Lung (tissue), 12 donors: Measurements from ENCODE around the gene PXYLP1. TPM values are rescaled to one million over a fixed set of nuclear protein-coding genes. Genes with fewer than 3 reads are reported as not detected.

Experiments used
- ATAC-seq: fragments of 200-7000 bp; cut with Tn5 transposase; one replicate; pipeline ENCODE4 v1.9.1; 2020; ENCODE audit warnings: moderate number of reproducible peaks; ENCODE audit not compliant: insufficient read depth, low FRiP score
- DNase-seq, 3 donors: peaks; one replicate each; pipeline ENCODE4 v3.0.0-alpha.2; 2013 to 2017
- H3K27ac ChIP-seq, 2 donors: one replicate each; pipeline ENCODE4 v1.5.1; 2013; ENCODE audit warnings: mild to moderate bottlenecking in 2 of 2, moderate library complexity in 2 of 2, control low read depth in 1 of 2, inconsistent platforms in 1 of 2, low read depth in 1 of 2, low read length in 1 of 2
- H3K27me3 ChIP-seq, 3 donors: one replicate each; pipeline ENCODE4 v1.5.1; 2013; ENCODE audit warnings: low read length in 2 of 3; ENCODE audit not compliant: control insufficient read depth in 3 of 3, insufficient read depth in 3 of 3
- H3K36me3 ChIP-seq, 4 donors: one replicate each; pipeline ENCODE4 v1.5.1; 2013; ENCODE audit warnings: low read length in 4 of 4, mild to moderate bottlenecking in 1 of 4, moderate library complexity in 1 of 4; ENCODE audit not compliant: control insufficient read depth in 4 of 4, insufficient read depth in 4 of 4
- H3K4me1 ChIP-seq, 5 donors: one replicate each; pipeline ENCODE4 v1.5.1; 2013; ENCODE audit warnings: low read length in 5 of 5, mild to moderate bottlenecking in 2 of 5, moderate library complexity in 1 of 5; ENCODE audit not compliant: control insufficient read depth in 5 of 5, insufficient read depth in 5 of 5
- H3K4me3 ChIP-seq: one replicate; pipeline ENCODE4 v1.5.1; 2013; ENCODE audit warnings: mild to moderate bottlenecking, control low read depth, moderate library complexity
- H3K9ac ChIP-seq, 2 donors: one replicate each; pipeline ENCODE4 v1.5.1; 2013; ENCODE audit warnings: low read length in 2 of 2, control low read depth in 1 of 2; ENCODE audit not compliant: insufficient read depth in 1 of 2
- H3K9me3 ChIP-seq, 4 donors: one replicate each; pipeline ENCODE4 v1.5.1; 2013; ENCODE audit warnings: low read length in 3 of 4, mild to moderate bottlenecking in 1 of 4, moderate library complexity in 1 of 4; ENCODE audit not compliant: control insufficient read depth in 4 of 4, insufficient read depth in 3 of 4
- WGBS, 2 donors: extraction: QIAGEN DNeasy Blood & Tissue Kit; methylation state at CpG; one replicate each; pipeline ENCODE4 v1.1.7; 2013; 5-methylcytosine and 5-hydroxymethylcytosine counted together
- polyA plus RNA-seq, 2 donors: library from polyadenylated mRNA; stranded (reverse); fragments of 200-250 nt; gene quantifications; one replicate each; pipeline ENCODE4 v1.2.1, GENCODE V29; 2013
- total RNA-seq, 2 donors: library from RNA; depleted of rRNA in 1 of 2; stranded (reverse); fragments of >200 nt in 1 of 2; gene quantifications; one replicate each; pipeline ENCODE4 v1.2.1, GENCODE V29; 2014 to 2021
- TF ChIP-seq, protein P1 (sequence below): IDR thresholded peaks from 2 replicates; pipeline ENCODE4 v1.5.1; 2012; ENCODE audit warnings: mild to moderate bottlenecking; ENCODE audit errors: control extremely low read depth, extremely low read depth
- donor health status: control.
- donor health status: control.
- donor health status: Bipolar disorder and iron deficiency.
- donor health status: healthy.
- donor health status: DM: yes; HTN: yes; CAD: no.

The PXYLP1 gene
- total and polyA plus RNA-seq, 4 donors: 6.3 to 17.8 (median 7.4) TPM

DNA sequence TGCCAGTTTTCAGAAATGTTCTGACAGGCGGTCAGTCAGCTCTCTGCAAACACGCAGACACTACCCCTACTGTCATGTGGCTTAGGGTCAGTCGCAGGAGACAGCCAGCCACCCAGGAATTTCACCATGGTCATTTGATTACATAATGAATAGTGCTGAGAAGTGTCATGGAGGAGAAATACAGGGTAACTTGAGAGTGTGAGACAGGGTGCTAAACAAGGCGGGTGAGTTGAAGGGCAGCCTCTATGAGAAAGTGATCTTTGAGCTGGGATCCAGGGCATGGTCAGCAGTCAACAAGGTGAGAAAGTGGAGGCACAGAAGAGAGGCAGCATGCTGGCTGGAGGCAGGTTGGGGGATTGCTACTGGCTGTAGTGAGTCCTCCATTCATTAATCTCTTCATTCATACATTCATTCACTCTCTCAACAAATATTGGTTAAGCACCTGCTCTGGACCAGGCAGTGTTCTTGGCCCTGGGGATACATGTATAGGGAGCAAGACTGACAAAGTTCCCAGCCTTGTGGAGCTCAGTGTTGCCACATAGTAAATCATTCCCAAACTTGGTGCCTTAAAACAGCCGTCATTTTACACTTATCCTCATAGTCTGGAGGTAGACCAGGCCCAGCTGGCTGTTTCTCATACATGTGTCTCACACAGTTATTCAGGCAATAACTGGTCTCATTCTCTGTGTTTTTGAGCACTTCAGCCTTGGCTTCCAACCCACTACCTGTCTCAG is 14.8 kb downstream of the PXYLP1 start:
- DNase-seq: no peak
- no peak overlapping the region for H3K27ac ChIP-seq
- no peaks in the 10 kb centered on the region for H3K36me3 ChIP-seq
- H3K4me1 ChIP-seq: peaks cover 0 to 13% (median 7%) of the 10 kb centered on the region in 5 donors
- no peak overlapping the region for H3K4me3 ChIP-seq
- WGBS, 2 donors: 86 to 89% methylated on average over 5 of the region's 5 CpGs
- TF ChIP-seq, protein P1, sequence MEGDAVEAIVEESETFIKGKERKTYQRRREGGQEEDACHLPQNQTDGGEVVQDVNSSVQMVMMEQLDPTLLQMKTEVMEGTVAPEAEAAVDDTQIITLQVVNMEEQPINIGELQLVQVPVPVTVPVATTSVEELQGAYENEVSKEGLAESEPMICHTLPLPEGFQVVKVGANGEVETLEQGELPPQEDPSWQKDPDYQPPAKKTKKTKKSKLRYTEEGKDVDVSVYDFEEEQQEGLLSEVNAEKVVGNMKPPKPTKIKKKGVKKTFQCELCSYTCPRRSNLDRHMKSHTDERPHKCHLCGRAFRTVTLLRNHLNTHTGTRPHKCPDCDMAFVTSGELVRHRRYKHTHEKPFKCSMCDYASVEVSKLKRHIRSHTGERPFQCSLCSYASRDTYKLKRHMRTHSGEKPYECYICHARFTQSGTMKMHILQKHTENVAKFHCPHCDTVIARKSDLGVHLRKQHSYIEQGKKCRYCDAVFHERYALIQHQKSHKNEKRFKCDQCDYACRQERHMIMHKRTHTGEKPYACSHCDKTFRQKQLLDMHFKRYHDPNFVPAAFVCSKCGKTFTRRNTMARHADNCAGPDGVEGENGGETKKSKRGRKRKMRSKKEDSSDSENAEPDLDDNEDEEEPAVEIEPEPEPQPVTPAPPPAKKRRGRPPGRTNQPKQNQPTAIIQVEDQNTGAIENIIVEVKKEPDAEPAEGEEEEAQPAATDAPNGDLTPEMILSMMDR: no peak
- no peaks in the 10 kb centered on the region for H3K9me3 ChIP-seq
- ATAC-seq: no peak
- no peak overlapping the region for H3K9ac ChIP-seq
- no peaks in the 10 kb centered on the region for H3K27me3 ChIP-seq

DNA sequence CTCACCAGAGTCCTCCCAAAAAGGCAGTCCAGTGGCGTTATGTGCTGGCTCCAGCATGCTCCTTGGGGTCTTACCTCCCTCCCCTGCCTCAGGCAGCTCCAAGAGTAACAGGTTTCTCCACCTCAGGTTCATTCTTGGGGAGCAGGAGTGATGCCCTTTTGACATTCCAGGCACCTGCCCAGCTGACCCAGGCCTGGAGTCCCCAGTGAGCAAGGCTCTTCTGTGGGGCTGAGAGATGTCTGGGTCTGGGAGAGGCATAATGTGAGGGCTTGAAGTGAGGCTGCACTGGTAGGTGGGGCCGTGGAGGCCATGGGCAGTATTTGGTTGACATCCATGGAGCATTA is 15.3 kb downstream of the PXYLP1 start:
- Histone ChIP-seq H3K4me3 (no peak overlapping the region), H3K27me3 (no peaks in the 10 kb centered on the region), H3K4me1 (peaks cover 0 to 8% (median 5%) of the 10 kb centered on the region in 5 donors), H3K27ac (no peak overlapping the region), H3K9ac (no peak overlapping the region), H3K36me3 (no peaks in the 10 kb centered on the region), H3K9me3 (no peaks in the 10 kb centered on the region)
- ATAC-seq: no peak
- WGBS, 2 donors: 86 to 87% methylated on average over 2 of the region's 2 CpGs
- TF ChIP-seq, protein P1: no peak
- no peak for DNase-seq

DNA sequence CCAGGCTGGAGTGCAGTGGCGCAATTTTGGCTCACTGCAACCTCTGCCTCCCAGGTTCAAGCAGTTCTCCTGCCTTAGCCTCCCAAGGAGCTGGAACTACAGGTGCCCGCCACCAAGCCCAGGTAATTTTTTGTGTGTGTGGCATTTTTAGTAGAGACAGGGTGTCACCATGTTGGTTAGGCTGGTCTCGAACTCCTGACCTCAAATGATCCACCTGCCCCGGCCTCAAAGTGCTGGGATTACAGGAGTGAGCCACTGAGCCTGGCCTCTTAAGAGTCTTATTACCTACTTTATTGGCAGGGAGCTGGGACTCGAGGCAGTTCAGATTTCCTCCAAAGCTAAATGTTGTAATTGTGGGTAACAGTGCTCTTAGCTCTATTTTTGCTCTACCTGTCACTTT is 16.4 kb downstream of the PXYLP1 start:
- H3K9ac ChIP-seq: no peak overlapping the region
- H3K4me3 ChIP-seq: no peak overlapping the region
- no peak overlapping the region for H3K27ac ChIP-seq
- 90 to 92% methylated on average over 5 of the region's 5 CpGs for WGBS, 2 donors
- H3K9me3 ChIP-seq: no peaks in the 10 kb centered on the region
- no peak for DNase-seq
- TF ChIP-seq, protein P1: no peak
- H3K27me3 ChIP-seq: no peaks in the 10 kb centered on the region
- ATAC-seq: no peak
- H3K4me1 ChIP-seq: peaks cover 0 to 7% (median 2%) of the 10 kb centered on the region in 5 donors
- H3K36me3 ChIP-seq: no peaks in the 10 kb centered on the region

DNA sequence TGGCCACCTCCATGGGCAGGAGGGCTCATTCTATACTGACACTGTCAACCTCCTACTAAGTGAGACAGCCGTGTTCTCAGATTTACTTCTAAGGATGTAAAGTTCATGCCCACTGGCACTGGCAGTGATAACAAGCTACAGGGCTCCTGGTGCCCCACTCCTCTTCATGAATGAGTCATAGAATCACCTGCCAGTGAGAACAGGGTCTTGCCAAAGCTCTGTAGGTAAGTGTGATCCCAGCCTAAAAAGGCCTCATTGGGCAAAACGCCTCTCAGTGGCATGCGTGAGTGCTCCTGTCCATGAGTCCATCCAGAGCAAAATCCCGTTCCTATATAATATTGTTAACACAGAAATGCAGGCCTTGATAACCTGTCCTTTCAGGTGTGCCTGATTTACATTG is 17.4 kb downstream of the PXYLP1 start:
- DNase-seq (no peak), ATAC-seq (no peak)
- no peak overlapping the region for H3K9ac ChIP-seq
- no peaks in the 10 kb centered on the region for H3K36me3 ChIP-seq
- H3K4me3 ChIP-seq: no peak overlapping the region
- H3K4me1 ChIP-seq: peaks cover 0 to 7% (median 0%) of the 10 kb centered on the region in 5 donors
- H3K27me3 ChIP-seq: no peaks in the 10 kb centered on the region
- TF ChIP-seq, protein P1: no peak
- WGBS, 2 donors: 75 to 89% methylated on average over 4 of the region's 4 CpGs
- no peaks in the 10 kb centered on the region for H3K9me3 ChIP-seq
- peak overlapping the region in 1 of 2 donors; percentile 4 for H3K27ac ChIP-seq
